DMS153 treated with DMSO at 0.1 percent for 48 hours (cell line): Measurements from ENCODE around the gene CSMD2.

ENCODE experiments used
- DNase-seq: peaks from one replicate; lab custom pipeline; 2025; ENCODE audit not compliant: unreplicated experiment; lab: John Stamatoyannopoulos, UW

The CSMD2 gene

DNA sequence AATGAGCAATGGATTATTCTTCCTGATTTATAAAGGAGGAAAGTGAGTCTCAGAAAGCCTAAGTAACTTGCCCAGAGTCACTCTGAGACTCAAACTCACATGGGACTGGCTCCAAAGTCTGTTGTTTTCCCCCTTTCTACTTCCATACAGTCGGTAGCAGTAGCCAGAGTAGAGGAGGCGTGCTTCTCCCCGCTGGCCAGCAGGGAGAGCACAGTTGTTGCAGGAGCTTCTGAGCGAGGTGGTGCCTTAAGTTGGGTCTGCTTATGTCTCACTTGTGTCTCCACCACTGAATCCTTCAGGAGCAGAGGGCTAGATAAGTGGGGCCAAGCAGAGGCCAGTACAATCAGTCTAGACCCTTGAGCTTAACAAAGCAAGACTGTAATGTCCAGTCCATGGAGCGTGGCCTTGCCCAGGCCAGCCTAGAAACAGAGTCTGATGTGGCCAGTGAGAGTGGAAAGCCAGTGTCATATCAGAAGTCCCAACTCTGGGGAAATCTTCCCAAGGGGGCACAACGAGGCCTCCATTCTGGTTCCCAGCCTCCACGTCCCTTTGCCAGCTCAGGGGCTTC lies 510.7 kb downstream of the CSMD2 start:
- peak; percentile 34 for DNase-seq

- no peak for DNase-seq
Measured at GRCh38 chr1:33653226-33653625, 511.8 kb downstream of the CSMD2 start.

- DNase-seq: no peak
Measured at GRCh38 chr1:33650708-33651107, 514.3 kb downstream of the CSMD2 start.

DNA sequence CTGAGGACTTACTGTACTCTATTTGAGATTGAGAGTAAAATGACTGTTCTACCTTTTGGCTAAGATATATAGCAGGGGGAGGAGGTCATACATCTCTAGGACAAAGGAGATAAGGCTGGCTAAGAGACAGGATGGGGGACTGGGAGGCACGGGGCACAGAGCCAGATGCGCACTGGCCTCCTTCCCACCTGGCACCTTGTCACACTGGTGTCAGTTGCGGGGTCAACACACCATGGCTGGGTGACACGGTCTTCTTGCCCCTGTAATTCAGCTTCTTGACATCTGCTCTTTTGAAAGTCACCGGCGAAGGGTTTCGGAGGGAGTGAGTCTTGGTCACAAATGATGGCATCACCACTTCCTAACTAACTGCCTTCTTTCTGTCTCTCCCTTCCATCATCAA lies 515.3 kb downstream of the CSMD2 start:
- no peak for DNase-seq

DNA sequence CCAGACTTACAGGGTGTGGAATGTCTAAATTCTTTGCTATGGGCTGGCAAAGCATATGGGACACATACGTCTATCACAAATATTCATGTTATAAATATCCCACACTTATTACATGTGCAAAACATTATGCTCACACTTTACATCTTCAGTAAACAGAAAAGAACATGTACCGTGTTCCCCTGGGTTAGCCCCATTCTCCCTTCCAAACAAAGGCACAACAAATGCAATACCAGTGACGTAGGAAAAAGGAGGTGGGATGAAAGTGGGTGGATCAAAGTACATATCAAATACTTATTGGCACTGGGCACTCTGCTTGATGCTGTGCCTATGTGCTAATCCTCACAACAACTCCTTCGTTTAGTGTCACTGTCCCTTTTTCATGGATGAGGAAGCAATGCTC lies 521.8 kb downstream of the CSMD2 start:
- DNase-seq: no peak

- DNase-seq: peak; percentile 12
Measured at GRCh38 chr1:33641104-33641830, 523.8 kb downstream of the CSMD2 start.

DNA sequence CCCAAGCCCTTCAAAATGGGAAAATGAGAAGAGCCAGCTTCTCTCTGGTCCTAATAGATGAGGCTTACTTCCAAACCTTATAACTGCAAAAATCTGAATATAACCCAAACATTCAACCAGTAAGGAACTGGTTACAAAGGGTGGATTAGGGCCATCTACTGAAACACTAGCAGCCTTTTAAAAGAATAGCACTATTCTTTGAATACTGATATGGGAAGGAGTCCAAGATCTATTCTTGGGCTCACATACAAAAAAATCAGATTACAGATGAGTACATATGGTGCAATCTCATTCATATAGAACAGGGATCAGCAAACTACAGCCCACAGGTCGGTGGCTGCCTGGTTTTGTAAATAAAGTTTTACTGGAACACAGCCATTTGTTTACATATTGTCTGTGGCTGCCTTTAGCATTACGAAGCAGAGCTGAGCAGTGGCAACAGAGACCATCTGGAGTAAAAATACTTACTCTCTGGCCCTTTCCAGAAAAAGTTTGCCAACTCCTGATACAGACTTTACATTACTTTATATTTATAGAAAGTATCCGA lies 524.8 kb downstream of the CSMD2 start:
- DNase-seq: no peak

- DNase-seq: no peak
Measured at GRCh38 chr1:33637846-33638440, 527.1 kb downstream of the CSMD2 start.

DNA sequence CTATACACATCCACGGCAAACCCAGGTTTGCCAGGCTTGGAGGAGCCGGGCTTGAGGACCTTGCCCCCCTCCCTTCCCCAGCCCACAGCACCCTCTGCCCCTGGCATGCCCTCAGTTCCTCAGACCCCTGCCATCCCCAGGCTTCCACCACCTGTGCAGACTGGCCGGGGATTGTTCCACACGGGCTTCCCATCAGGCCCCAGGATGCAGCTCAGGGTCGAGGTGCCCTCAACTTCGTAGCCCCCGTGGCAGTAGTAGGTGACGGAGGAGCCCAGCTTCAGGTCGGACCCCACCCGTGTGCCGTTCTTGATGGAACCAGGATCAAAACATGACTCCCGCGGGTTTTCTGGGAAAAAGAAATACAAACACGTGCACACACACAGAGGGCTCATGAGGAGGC lies 528.8 kb downstream of the CSMD2 start:
- DNase-seq: no peak

DNA sequence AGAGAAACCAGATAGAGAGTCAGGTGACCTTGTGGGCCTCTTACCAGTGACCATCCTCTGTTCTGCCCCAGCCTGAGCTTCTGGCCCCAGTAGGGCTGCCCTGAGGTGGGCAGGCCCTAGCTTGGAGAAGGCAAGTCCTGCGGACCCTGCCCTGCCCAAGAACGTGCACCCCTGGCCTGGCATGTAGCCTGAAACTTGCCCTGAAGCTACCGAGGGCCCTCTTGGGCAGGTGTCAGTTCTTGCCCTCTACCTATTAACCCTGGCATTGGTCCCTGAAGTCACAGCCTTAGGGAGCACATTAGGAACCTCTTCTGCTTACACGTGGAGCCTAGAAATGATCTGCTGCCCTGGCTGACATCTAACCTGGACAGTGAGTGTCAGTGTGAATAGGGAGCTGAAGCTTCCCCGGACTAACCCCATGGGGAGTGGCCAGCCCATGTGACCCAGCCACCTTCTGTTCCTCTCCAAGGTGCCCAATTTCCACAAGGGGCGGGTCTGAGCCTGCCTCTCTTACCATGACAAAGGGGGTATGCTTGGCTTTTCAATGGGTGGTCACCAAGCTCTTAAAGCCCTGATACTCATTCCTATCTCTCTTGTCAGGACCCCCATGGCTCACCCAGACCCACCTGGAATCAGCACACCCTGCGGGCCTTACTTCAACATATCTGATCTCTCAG lies 529.6 kb downstream of the CSMD2 start:
- no peak for DNase-seq

GRCh38 chr1:33634806-33635205 lies 530.2 kb downstream of the CSMD2 start:
- no peak for DNase-seq

DNA sequence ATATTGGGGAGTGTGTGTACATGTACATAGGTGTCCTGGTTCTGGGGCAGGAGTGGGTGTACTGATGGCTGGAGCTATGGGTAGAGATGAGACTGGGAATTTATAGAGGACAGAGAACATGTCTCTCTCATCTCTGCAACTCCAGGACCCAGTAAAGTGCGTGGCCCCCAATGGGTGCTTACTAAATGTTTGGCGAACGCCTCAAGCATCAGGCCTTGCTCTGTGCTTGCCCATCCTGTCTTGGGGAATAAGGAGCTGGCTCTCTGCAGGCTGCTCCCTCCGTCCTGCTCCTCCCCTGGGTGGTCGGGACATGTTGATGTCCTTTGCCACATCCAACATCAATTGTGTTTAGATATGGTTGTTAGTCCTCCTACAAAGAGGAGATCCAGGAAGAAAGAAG lies 530.9 kb downstream of the CSMD2 start:
- no peak for DNase-seq

DNA sequence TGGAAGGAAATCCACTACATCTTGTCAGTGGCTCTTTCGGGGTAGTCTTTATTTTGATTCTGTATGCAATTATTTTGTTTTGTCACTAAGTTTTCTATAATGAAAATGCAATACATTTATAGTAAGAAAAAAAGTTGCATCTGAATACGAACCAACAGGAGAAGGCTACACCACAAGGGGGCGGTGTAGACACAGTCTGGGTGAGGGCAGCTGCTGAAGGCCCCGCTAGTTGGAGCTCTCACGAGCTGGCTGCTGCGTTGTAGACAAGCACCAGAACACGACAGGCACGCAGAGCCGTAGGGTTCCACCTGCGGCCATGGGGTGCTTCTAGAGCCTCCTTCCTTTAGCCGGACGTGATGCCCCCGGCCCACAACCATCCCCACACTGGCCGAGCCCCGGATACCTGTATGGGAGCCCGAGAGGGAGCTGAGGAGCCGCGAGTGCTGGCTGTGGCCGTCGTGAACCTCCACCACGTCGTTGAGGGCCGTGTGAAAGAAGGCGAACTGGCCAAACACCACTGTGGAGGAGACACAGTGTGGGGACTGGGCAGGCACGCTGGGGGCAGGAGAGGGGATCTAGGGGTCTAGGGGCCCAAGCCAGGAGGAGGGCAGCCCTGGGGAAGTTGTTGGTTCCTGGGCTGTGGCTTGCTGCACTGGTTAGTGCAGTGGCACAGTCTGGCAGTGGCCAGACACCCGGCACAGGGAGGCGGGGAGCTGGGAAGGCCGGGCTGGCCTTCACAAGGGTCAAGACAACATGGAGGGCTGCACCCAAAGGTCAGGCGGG lies 531.8 kb downstream of the CSMD2 start:
- DNase-seq: peak; percentile 91

- peak; percentile 12 for DNase-seq
Measured at GRCh38 chr1:33630686-33631085, 534.3 kb downstream of the CSMD2 start.

GRCh38 chr1:33626801-33627200 lies 538.2 kb downstream of the CSMD2 start:
- no peak for DNase-seq

DNA sequence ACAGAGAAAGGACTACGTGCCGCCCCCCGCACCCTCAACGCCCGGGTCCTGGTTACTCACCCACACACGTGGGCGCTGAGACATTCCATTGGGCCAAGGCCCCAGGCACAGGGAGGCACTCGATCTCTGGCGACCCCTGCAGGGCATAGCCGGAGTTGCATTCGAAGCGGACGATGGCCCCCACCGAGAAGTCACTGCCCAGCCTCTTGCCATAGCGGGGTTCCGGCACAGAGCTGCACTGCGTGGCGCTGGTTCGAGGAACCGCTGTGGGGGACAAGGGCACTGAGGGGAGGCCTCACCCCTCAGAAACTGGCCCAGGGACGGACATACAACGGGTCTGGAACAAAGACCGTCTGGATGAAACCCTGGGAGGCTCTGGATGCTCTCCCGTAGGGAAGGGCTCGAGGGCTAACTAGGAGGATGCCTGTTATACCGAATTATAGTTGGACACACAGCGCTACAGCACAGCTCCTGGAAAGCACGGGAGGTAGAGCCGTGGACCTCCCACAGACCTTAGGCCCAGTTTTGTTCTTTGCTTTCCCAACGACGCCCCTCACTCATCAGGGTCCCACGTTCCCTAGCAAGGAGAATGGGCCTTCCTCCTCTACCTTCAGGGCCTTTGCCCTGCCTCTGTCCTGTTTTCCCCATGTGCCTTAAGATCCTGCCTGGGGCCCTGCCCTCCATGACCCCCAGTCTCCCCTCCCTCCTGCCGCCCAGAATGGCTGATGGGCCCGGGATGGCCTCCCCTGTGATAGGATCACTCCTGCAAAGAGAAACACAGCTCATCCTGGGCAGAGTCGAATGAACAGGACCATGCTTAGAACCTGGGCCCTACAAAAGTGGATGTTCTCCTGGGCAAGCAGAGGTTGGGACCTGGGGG lies 539.8 kb downstream of the CSMD2 start:
- no peak for DNase-seq

- DNase-seq: no peak
Measured at GRCh38 chr1:33624261-33624990, 540.6 kb downstream of the CSMD2 start.

- no peak for DNase-seq
Measured at GRCh38 chr1:33623811-33624210, 541.2 kb downstream of the CSMD2 start.

GRCh38 chr1:33622757-33623156 lies 542.3 kb downstream of the CSMD2 start:
- no peak for DNase-seq
